ENCODE measurements around the gene ASB2.

The ASB2 gene, protein sequence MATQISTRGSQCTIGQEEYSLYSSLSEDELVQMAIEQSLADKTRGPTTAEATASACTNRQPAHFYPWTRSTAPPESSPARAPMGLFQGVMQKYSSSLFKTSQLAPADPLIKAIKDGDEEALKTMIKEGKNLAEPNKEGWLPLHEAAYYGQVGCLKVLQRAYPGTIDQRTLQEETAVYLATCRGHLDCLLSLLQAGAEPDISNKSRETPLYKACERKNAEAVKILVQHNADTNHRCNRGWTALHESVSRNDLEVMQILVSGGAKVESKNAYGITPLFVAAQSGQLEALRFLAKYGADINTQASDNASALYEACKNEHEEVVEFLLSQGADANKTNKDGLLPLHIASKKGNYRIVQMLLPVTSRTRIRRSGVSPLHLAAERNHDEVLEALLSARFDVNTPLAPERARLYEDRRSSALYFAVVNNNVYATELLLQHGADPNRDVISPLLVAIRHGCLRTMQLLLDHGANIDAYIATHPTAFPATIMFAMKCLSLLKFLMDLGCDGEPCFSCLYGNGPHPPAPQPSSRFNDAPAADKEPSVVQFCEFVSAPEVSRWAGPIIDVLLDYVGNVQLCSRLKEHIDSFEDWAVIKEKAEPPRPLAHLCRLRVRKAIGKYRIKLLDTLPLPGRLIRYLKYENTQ

GRCh38 chr14:93976477-93977057, at the start of gene ASB2:
ASB2 (minus strand) TSS chr14:93976570; CDS start chr14:93964539, 12,031 bp downstream.
- no peak for TF ChIP-seq CTCF (conservative IDR thresholded peaks at IDR 0.05; ENCODE audit: low read depth, low read length)
- H3K4me3 ChIP-seq (ENCODE audit: low read depth, low read length), result no peak within 1 kb of the TSS
- no peak for DNase-seq (ENCODE audit: low read depth)

GRCh38 chr14:94025720-94026119, 49.4 kb upstream of the ASB2 start:
- no peak for TF ChIP-seq CTCF (conservative IDR thresholded peaks at IDR 0.05; ENCODE audit: low read depth, low read length)
- no peak for DNase-seq (ENCODE audit: low read depth)
- no peak overlapping the region for H3K4me3 ChIP-seq (ENCODE audit: low read depth, low read length)

GRCh38 chr14:94024549-94024948, 48.2 kb upstream of the ASB2 start:
- DNase-seq (ENCODE audit: low read depth), result no peak
- H3K4me3 ChIP-seq (ENCODE audit: low read depth, low read length), result no peak overlapping the region
- no peak for TF ChIP-seq CTCF (conservative IDR thresholded peaks at IDR 0.05; ENCODE audit: low read depth, low read length)

DNA sequence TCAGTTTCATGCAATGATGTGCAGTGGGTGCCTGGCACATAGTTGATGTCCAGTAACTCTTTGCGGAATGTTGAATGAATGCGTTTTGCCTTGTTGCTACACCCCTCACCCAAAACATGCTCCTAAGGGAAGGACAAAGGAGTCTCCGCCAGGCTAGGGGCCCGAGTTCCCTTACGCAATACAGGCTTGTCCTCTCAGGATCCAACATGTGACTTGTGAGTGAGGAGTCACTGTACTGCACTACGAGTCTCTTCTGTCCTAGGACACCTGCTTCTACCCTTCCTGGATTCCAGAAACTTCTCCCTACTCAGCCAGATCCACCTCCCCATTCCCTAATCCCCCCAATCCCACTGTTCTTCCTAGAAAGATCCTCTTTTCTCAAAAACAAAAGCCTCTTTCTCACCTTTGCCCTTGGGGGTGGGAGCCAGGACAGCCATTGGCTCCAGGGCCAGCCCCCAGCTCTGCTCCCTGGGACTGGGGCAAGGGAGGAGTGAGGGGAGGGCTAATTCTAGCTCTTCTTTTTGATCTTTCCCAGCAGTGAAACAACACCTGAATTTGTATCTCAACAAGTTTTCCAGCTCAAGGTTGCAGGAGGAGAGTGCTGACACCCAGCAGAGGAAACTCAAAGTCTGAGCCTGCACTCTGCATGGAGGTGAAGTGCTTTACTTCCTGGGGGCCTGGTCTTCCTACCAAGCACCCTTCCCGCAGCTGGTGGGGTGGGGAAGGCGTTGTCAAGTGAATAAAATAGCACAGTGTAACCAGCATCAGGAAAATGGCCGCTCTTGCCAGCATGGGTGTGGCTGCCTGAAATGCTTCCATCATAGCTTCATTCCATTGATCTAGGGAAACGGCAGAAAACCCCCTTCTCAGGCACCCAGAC, 46.4 kb upstream of the ASB2 start:
- TF ChIP-seq CTCF (conservative IDR thresholded peaks at IDR 0.05; ENCODE audit: low read depth, low read length), result no peak
- DNase-seq (ENCODE audit: low read depth), result no peak
- H3K4me3 ChIP-seq (ENCODE audit: low read depth, low read length), result no peak overlapping the region

DNA sequence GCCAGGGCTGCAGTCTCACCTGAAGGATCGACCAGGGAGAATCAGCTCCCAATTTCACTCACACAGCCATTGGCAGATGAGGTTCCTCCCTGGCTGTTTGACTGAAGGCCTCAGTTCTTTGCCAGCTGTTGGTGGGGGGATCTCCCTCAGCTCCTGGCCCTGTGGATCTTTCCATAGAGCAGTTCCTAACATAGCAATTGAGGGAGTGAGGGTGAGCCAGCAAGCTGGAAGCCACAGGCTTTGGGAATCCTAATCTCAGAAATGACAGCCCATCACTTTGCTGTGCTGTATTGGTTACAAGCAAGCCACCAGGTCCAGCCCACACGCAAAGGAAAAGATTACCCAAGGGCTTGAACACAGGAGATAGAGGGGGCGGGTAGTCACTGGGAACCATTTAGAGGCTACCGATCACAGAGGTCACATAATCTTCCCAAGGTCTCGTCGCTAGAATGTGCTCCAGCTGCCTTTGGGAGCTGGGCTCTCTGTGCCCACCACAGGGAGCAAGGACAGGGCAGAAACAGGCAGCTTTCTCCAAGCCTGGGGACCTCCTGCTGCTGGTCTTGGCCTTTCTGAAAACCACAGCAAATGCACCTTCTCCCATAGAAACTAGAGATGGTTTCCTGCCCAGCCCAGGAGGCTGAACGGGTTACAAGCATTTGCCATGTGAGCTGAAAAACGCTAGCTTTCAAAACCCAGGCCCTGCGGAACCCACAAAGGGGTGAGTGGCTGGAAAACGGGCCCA, 45.2 kb upstream of the ASB2 start:
- no peak for TF ChIP-seq CTCF (conservative IDR thresholded peaks at IDR 0.05; ENCODE audit: low read depth, low read length)
- peak; percentile 62 for DNase-seq (ENCODE audit: low read depth)
- H3K4me3 ChIP-seq (ENCODE audit: low read depth, low read length), result no peak overlapping the region

- no peak overlapping the region for H3K4me3 ChIP-seq (ENCODE audit: low read depth, low read length)
- TF ChIP-seq CTCF (conservative IDR thresholded peaks at IDR 0.05; ENCODE audit: low read depth, low read length), result no peak
- peak; percentile 18 for DNase-seq (ENCODE audit: low read depth)
These were observed 44.6 kb upstream of the ASB2 start for GRCh38 chr14:94021001-94021400.

Measured in choroid plexus epithelial cell (primary cell).